ENCODE results near the gene TSHR.
"Not testable (repeated sequence)": the region's sequence is repeated elsewhere in the genome, so short reads cannot be mapped to it uniquely, and the experiment has no call there.

The TSHR gene

GRCh38 chr14:80955416-80955941 is at the start of gene TSHR:
TSS of gene TSHR (plus strand) at chr14:80955621. CDS start at chr14:80955681, 60 bp downstream.
- FAIRE-seq, result no peak

- FAIRE-seq, result no peak
Measured at GRCh38 chr14:80906336-80906735, 49.1 kb upstream of the TSHR start.

GRCh38 chr14:80906946-80907345 is 48.5 kb upstream of the TSHR start:
- FAIRE-seq, result no peak

GRCh38 chr14:80912013-80912412 is 43.4 kb upstream of the TSHR start:
- not testable (repeated sequence) for FAIRE-seq

- FAIRE-seq, result no peak
Measured at GRCh38 chr14:80919622-80920021, 35.8 kb upstream of the TSHR start.

GRCh38 chr14:80923368-80923767 is 32.1 kb upstream of the TSHR start:
- no peak for FAIRE-seq

- FAIRE-seq, result no peak
Measured at GRCh38 chr14:80924365-80925103, 30.9 kb upstream of the TSHR start.

- no peak for FAIRE-seq
Measured at GRCh38 chr14:80926397-80927082, 28.9 kb upstream of the TSHR start.

GRCh38 chr14:80927083-80927989 is 28.1 kb upstream of the TSHR start:
- FAIRE-seq, result no peak

GRCh38 chr14:80930095-80930494 is 25.3 kb upstream of the TSHR start:
- FAIRE-seq, result no peak

- FAIRE-seq, result no peak
Measured at GRCh38 chr14:80930836-80931389, 24.5 kb upstream of the TSHR start.

GRCh38 chr14:80933282-80933681 is 22.1 kb upstream of the TSHR start:
- FAIRE-seq, result no peak

GRCh38 chr14:80933686-80934085 is 21.7 kb upstream of the TSHR start:
- no peak for FAIRE-seq

GRCh38 chr14:80940146-80940545 is 15.3 kb upstream of the TSHR start:
- FAIRE-seq, result no peak

GRCh38 chr14:80941241-80942185 is 13.9 kb upstream of the TSHR start, which contains the start of gene CEP128:
TSS of gene CEP128 (minus strand) at chr14:80941738.
- peak; percentile 98 for FAIRE-seq

GRCh38 chr14:80942191-80942600 is 13.2 kb upstream of the TSHR start:
- no peak for FAIRE-seq

- FAIRE-seq, result no peak
Measured at GRCh38 chr14:80944861-80945617, 10.4 kb upstream of the TSHR start.

- FAIRE-seq, result no peak
Measured at GRCh38 chr14:80946187-80946586, 9.2 kb upstream of the TSHR start.

GRCh38 chr14:80946797-80947196 is 8.6 kb upstream of the TSHR start:
- no peak for FAIRE-seq

GRCh38 chr14:80948291-80948690 is 7.1 kb upstream of the TSHR start:
- no peak for FAIRE-seq

- FAIRE-seq, result no peak
Measured at GRCh38 chr14:80951491-80951890, 3.9 kb upstream of the TSHR start.
